Neural progenitor cell (in vitro differentiated cells): ENCODE measurements around the gene MSI2.

Experiments
- CTCF ChIP-seq: fragments of 200-600 bp; sonication (generic); IDR thresholded peaks from 2 replicates; pipeline ENCODE4 v1.5.1; 2017; ENCODE audit warnings: antibody characterized with exemption, mild to moderate bottlenecking
- EZH2 ChIP-seq: fragments of 200-600 bp; sonication (generic); IDR thresholded peaks from 2 replicates; pipeline ENCODE4 v1.6.1; 2017; ENCODE audit warnings: antibody characterized with exemption, mild to moderate bottlenecking, moderate library complexity
- EZH2phosphoT487 ChIP-seq: fragments of 200-600 bp; sonication (generic); IDR thresholded peaks from 2 replicates; pipeline ENCODE4 v1.6.1; 2017; ENCODE audit warnings: antibody characterized with exemption

- TF ChIP-seq EZH2 (no peak), CTCF (no peak), EZH2phosphoT487 (no peak)
Measured at GRCh38 chr17:57538736-57539456, 282.6 kb downstream of the MSI2 start.
